ENCODE measurements around the gene BEAN1.

GRCh38 chr16:66427036-66427860 lies at the start of gene BEAN1:
- TF ChIP-seq CTCF (IDR thresholded peaks at IDR 0.05): no peak
- TF ChIP-seq POLR2A (IDR thresholded peaks at IDR 0.05; ENCODE audit: low read depth): no peak
- no peak for TF ChIP-seq POLR2AphosphoS5 (IDR thresholded peaks at IDR 0.05)
- no peak for TF ChIP-seq EP300 (IDR thresholded peaks at IDR 0.05)
